ENCODE measurements around the gene C2orf76. TPM values are rescaled to one million over a fixed set of nuclear protein-coding genes. Genes with fewer than 3 reads are reported as not detected.

The C2orf76 gene
- total and polyA plus RNA-seq, 2 experiments from 2014 or later = 3.0 to 26.2 TPM

- TF ChIP-seq EZH2 (IDR thresholded peaks at IDR 0.05; ENCODE audit: insufficient read depth, poor library complexity, severe bottlenecking) = no peak
- TF ChIP-seq EZH2phosphoT487 (IDR thresholded peaks at IDR 0.05; ENCODE audit: insufficient read depth, low read depth) = no peak
- Histone ChIP-seq H4K20me1 (ENCODE audit: insufficient read depth) (no peaks in the 10 kb centered on the region), H3K79me2 (ENCODE audit: insufficient read depth) (no peaks in the 10 kb centered on the region), H3K9ac (peak overlapping the region; percentile 67), H3F3A (ENCODE audit: insufficient read depth) (peaks cover 55% of the 10 kb centered on the region), H2AFZ (no peak overlapping the region), H3K4me3 (peak overlapping the region; percentile 12; the same call in 1 of the 2 replicates), H3K27me3 (replicated peaks; ENCODE audit: insufficient read depth) (no peaks in the 10 kb centered on the region), H3K4me2 (ENCODE audit: unreplicated experiment) (peak overlapping the region; percentile 73), H3K27ac (peak overlapping the region; percentile 97), H3K9me3 (ENCODE audit: low read depth) (no peaks in the 10 kb centered on the region), H3K36me3 (ENCODE audit: low read depth) (no peaks in the 10 kb centered on the region), H3K9me2 (ENCODE audit: insufficient read depth) (no peaks in the 10 kb centered on the region), H3K4me1 (ENCODE audit: insufficient read depth) (peaks cover 49% of the 10 kb centered on the region)
- DNase-seq = no peak
- in situ Hi-C loops (cut with MboI) = no loop called here
- 87 to 94% methylated on average over 14 of the region's 14 CpGs for WGBS, 2 experiments (ENCODE audit: low coverage in 1 of 2, low lambda C conversion rate in 2 of 2, missing lambda C conversion rate in 2 of 2)
Measured at GRCh38 chr2:119253760-119254600, 112.7 kb downstream of the C2orf76 start.

- Histone ChIP-seq H3K36me3 (ENCODE audit: low read depth) (no peaks in the 10 kb centered on the region), H3K27me3 (replicated peaks; ENCODE audit: insufficient read depth) (no peaks in the 10 kb centered on the region), H3K27ac (peak overlapping the region; percentile 97), H3K4me1 (ENCODE audit: insufficient read depth) (peaks cover 55% of the 10 kb centered on the region), H2AFZ (no peak overlapping the region), H3K9me3 (ENCODE audit: low read depth) (no peaks in the 10 kb centered on the region), H3K79me2 (ENCODE audit: insufficient read depth) (no peaks in the 10 kb centered on the region), H3F3A (ENCODE audit: insufficient read depth) (peaks cover 55% of the 10 kb centered on the region), H3K9me2 (ENCODE audit: insufficient read depth) (no peaks in the 10 kb centered on the region), H4K20me1 (ENCODE audit: insufficient read depth) (no peaks in the 10 kb centered on the region), H3K4me2 (ENCODE audit: unreplicated experiment) (peak overlapping the region; percentile 73), H3K4me3 (peak overlapping the region; percentile 12), H3K9ac (peak overlapping the region; percentile 67)
- 26 to 41% methylated on average over 2 of the region's 2 CpGs for WGBS, 2 experiments (ENCODE audit: low coverage in 1 of 2, low lambda C conversion rate in 2 of 2, missing lambda C conversion rate in 2 of 2)
- in situ Hi-C loops (cut with MboI) = no loop called here
- DNase-seq = peak; percentile 88
- TF ChIP-seq EZH2 (IDR thresholded peaks at IDR 0.05; ENCODE audit: insufficient read depth, poor library complexity, severe bottlenecking) (no peak), EZH2phosphoT487 (IDR thresholded peaks at IDR 0.05; ENCODE audit: insufficient read depth, low read depth) (no peak)
Measured at GRCh38 chr2:119253114-119253702, 113.4 kb downstream of the C2orf76 start.

Other genes with a start within 250 kb of the C2orf76 start
- not detected in 2 replicates for gene C1QL2, start 208.1 kb downstream of the C2orf76 start, total RNA-seq (2014; rRNA removed; shearing (Covaris generic))
- not detected in 2 replicates for gene C1QL2, start 208.1 kb downstream of the C2orf76 start, polyA plus RNA-seq (2016; fragmentation: Nextera tagmentation; extraction: Ambion mirVana)
- 29.5 and 30.5 TPM in 2 replicates for gene STEAP3, start 143.0 kb downstream of the C2orf76 start, total RNA-seq (2014; rRNA removed; shearing (Covaris generic))
- 31.3 and 33.8 TPM in 2 replicates for gene STEAP3, start 143.0 kb downstream of the C2orf76 start, polyA plus RNA-seq (2016; fragmentation: Nextera tagmentation; extraction: Ambion mirVana)
- gene DBI, start 143 bp upstream of the C2orf76 start, total RNA-seq (2014; rRNA removed; shearing (Covaris generic)) = 41.6 and 55.0 TPM in 2 replicates
- 199 and 208 TPM in 2 replicates for gene DBI, start 143 bp upstream of the C2orf76 start, polyA plus RNA-seq (2016; fragmentation: Nextera tagmentation; extraction: Ambion mirVana)
- gene TMEM37, start 65.0 kb upstream of the C2orf76 start, total RNA-seq (2014; rRNA removed; shearing (Covaris generic)) = 1.8 TPM in 1 of 2 replicates, not detected in the other
- gene TMEM37, start 65.0 kb upstream of the C2orf76 start, polyA plus RNA-seq (2016; fragmentation: Nextera tagmentation; extraction: Ambion mirVana) = 0.53 and 1.5 TPM in 2 replicates
- gene SCTR, start 157.6 kb upstream of the C2orf76 start, total RNA-seq (2014; rRNA removed; shearing (Covaris generic)) = not detected in 2 replicates
- gene SCTR, start 157.6 kb upstream of the C2orf76 start, polyA plus RNA-seq (2016; fragmentation: Nextera tagmentation; extraction: Ambion mirVana) = not detected in 2 replicates
- not detected in 2 replicates for gene CFAP221, start 177.6 kb upstream of the C2orf76 start, total RNA-seq (2014; rRNA removed; shearing (Covaris generic))
- gene CFAP221, start 177.6 kb upstream of the C2orf76 start, polyA plus RNA-seq (2016; fragmentation: Nextera tagmentation; extraction: Ambion mirVana) = 0.16 and 0.27 TPM in 2 replicates